HUES48 (cell line): ENCODE measurements around the gene AGPAT3.

Source experiments
- H3K27ac ChIP-seq: one replicate; pipeline ENCODE4 v1.7.0; 2013; ENCODE audit warnings: low read depth, low read length, inconsistent platforms
- H3K27me3 ChIP-seq: 2 replicates; pipeline ENCODE4 v1.6.1; 2013; ENCODE audit warnings: mild to moderate bottlenecking, low read length; ENCODE audit not compliant: control insufficient read depth, insufficient read depth
- H3K36me3 ChIP-seq: 2 replicates; pipeline ENCODE4 v1.6.1; 2013; ENCODE audit warnings: low read length; ENCODE audit not compliant: control insufficient read depth, insufficient read depth
- H3K4me1 ChIP-seq: 2 replicates; pipeline ENCODE4 v1.6.1; 2013; ENCODE audit warnings: mild to moderate bottlenecking, low read length; ENCODE audit not compliant: control insufficient read depth, insufficient read depth
- H3K4me3 ChIP-seq: 2 replicates; pipeline ENCODE4 v1.5.1; 2013; ENCODE audit warnings: mild to moderate bottlenecking, low read depth, low read length
- H3K9ac ChIP-seq: 2 replicates; pipeline ENCODE4 v1.6.1; 2013; ENCODE audit warnings: mild to moderate bottlenecking, low read depth, low read length, moderate library complexity
- H3K9me3 ChIP-seq: 2 replicates; pipeline ENCODE4 v1.6.1; 2013; ENCODE audit warnings: low read length; ENCODE audit not compliant: control insufficient read depth, insufficient read depth

The AGPAT3 gene

DNA sequence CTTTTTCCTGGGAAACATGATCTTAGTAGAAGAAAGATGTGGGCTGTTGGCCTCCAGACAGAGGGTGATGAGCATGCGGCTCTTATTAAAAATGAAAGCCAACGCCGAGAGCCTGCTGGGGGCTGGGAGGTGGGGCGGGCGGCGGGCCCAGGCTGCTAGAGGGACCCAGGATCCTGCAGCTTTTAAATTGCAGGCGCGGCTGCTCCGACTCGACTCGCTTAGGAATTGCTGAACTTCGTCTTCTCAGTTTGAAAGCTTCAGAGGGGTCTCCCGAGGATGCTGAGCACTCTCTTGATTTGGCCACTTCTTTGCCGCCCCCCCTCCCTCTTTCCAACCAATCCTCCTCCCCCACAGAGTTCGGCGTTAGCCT is 1.2 kb downstream of the AGPAT3 start:
- Histone ChIP-seq H3K27me3 (peaks cover 19% of the 10 kb centered on the region), H3K27ac (peak overlapping the region; percentile 3), H3K9me3 (no peaks in the 10 kb centered on the region), H3K36me3 (no peaks in the 10 kb centered on the region), H3K9ac (no peak overlapping the region), H3K4me1 (peaks cover 15% of the 10 kb centered on the region), H3K4me3 (peak overlapping the region; percentile 54)

DNA sequence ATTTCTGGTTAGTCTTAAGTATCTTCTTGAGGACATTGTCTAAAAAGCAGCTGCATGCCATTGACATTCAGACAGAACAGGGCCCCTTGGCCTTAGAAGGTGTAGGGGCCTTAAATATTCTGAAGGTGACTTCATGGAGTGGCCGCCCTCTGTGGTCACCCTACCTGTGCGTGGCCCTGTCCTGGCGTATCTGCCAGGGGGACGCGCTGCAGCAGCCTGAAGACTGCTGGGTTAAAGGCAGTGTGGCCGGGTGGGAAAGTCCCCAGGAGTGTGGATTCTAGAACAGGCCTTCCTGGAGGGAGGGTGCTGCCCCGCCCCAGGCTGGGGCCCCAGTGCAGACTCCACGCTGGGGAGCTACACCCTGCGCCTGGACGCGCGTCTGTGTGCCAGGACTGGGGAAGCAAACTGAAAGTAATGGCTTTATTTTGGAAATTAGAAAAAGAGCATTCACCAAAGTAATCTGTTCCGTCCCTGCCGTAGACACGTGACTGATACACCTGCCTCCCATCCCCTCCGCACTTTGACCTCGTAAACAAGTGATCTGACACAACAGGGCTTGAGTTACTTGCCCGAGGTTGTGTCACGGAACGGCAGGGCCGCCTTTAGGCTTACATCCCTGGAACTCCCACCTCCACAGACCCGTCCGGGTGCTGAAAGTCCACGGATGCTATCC is 1.8 kb downstream of the AGPAT3 start:
- H3K4me3 ChIP-seq, result peak overlapping the region; percentile 54; the same call in 1 of the 2 replicates

DNA sequence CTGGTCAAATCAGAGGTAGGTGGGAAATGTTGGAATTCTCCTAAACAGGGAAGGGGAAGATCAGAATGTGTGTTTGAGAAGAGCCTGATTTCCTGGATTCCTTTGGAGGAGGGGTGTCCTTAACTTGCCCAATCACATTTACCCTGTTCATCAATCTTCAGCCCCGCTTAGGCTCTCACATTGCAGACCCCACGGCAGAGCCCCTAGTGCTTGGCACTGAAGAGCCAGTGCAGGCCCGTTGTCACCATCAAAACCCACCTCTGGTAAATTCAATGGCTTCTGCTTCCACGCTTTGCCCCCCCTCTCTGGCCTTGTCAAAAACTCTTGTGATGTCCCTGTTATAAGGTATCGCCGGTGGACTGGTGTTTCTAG is 2.3 kb downstream of the AGPAT3 start:
- no peaks in the 10 kb centered on the region for H3K36me3 ChIP-seq
- H3K9ac ChIP-seq, result no peak overlapping the region
- H3K9me3 ChIP-seq, result no peaks in the 10 kb centered on the region
- H3K27me3 ChIP-seq, result peaks cover 19% of the 10 kb centered on the region
- H3K4me3 ChIP-seq, result no peak overlapping the region
- peaks cover 15% of the 10 kb centered on the region for H3K4me1 ChIP-seq
- H3K27ac ChIP-seq, result no peak overlapping the region

More for the DNA sequence above, 1.8 kb downstream of the AGPAT3 start:
- Histone ChIP-seq H3K27me3 (peaks cover 19% of the 10 kb centered on the region), H3K9me3 (no peaks in the 10 kb centered on the region), H3K9ac (no peak overlapping the region), H3K36me3 (no peaks in the 10 kb centered on the region), H3K4me1 (peaks cover 15% of the 10 kb centered on the region), H3K27ac (peak overlapping the region; percentile 3)

GRCh38 chr21:43867948-43868347 is 2.9 kb downstream of the AGPAT3 start:
- Histone ChIP-seq H3K4me1 (peaks cover 15% of the 10 kb centered on the region), H3K27me3 (peaks cover 19% of the 10 kb centered on the region), H3K27ac (no peak overlapping the region), H3K36me3 (no peaks in the 10 kb centered on the region), H3K9me3 (no peaks in the 10 kb centered on the region), H3K4me3 (no peak overlapping the region), H3K9ac (no peak overlapping the region)

DNA sequence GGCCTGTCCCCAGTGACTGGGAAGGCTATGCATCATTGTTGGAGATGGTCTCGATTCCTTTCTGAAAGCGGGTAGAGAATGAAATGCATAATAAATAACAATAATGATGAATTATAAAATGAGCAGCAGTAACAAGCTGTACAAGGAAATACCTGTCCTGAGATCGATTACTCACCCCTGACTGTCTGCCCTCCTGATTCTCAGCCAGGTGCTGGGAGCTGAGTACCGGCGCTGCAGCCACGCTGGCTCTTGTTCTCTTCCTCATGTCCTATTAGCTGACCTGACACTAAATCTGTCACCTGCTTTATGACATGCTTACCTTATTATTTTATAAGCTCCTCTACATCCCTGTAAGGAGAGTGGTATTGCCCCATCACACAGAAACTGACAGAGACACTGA is 3.4 kb downstream of the AGPAT3 start:
- Histone ChIP-seq H3K27ac (no peak overlapping the region), H3K4me1 (peaks cover 15% of the 10 kb centered on the region)

GRCh38 chr21:43869486-43870325 is 4.7 kb downstream of the AGPAT3 start:
- H3K27ac ChIP-seq, result no peak overlapping the region
- H3K36me3 ChIP-seq, result no peaks in the 10 kb centered on the region
- H3K27me3 ChIP-seq, result peaks cover 6% of the 10 kb centered on the region
- no peaks in the 10 kb centered on the region for H3K9me3 ChIP-seq
- H3K9ac ChIP-seq, result no peak overlapping the region
- H3K4me1 ChIP-seq, result peaks cover 15% of the 10 kb centered on the region
- no peak overlapping the region for H3K4me3 ChIP-seq

More for the DNA sequence above, 3.4 kb downstream of the AGPAT3 start:
- H3K27me3 ChIP-seq, result peaks cover 16% of the 10 kb centered on the region
- H3K4me3 ChIP-seq, result no peak overlapping the region
- no peaks in the 10 kb centered on the region for H3K36me3 ChIP-seq
- no peaks in the 10 kb centered on the region for H3K9me3 ChIP-seq
- H3K9ac ChIP-seq, result no peak overlapping the region

GRCh38 chr21:43871487-43871886 is 6.5 kb downstream of the AGPAT3 start:
- Histone ChIP-seq H3K9ac (no peak overlapping the region), H3K4me1 (peaks cover 9% of the 10 kb centered on the region), H3K36me3 (no peaks in the 10 kb centered on the region), H3K27me3 (peaks cover 4% of the 10 kb centered on the region), H3K9me3 (no peaks in the 10 kb centered on the region), H3K4me3 (no peak overlapping the region), H3K27ac (no peak overlapping the region)

DNA sequence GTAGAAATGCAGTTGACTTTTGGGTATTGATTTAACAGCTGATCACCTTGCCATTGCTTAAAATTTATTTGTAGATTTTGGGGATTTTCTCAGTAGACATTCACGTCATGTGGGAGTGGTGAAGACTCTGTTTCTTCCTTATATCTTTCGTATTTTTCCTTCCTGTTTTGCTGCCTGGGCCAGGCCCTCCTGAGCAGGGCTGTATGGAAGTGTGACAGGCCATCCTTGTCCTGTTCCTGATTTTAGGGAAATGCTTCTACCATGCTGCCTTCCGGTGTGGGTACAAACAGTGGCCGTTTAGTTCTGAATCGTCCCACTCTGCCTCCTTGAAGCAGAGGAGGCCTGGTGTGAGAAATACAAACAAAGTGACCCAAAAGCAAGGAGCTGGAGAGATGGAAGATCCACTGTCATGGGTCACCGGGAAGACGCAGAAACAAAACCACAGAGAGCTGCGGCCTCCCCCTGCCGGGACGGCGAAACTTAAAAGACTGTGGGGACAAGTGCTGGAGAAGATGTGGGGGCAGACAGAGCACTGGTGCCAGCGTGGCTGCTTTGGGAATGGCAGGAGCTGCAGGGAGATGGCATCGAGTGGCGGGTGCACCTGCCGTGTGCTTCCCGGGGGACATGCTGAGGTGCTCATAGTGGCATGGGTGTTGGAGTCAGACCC is 7.6 kb downstream of the AGPAT3 start:
- no peak overlapping the region for H3K27ac ChIP-seq
- H3K4me1 ChIP-seq, result no peaks in the 10 kb centered on the region
- H3K27me3 ChIP-seq, result no peaks in the 10 kb centered on the region
- H3K36me3 ChIP-seq, result no peaks in the 10 kb centered on the region
- H3K4me3 ChIP-seq, result no peak overlapping the region
- no peak overlapping the region for H3K9ac ChIP-seq
- no peaks in the 10 kb centered on the region for H3K9me3 ChIP-seq

- H3K36me3 ChIP-seq, result no peaks in the 10 kb centered on the region
Measured at GRCh38 chr21:43873673-43874072, 8.7 kb downstream of the AGPAT3 start.

DNA sequence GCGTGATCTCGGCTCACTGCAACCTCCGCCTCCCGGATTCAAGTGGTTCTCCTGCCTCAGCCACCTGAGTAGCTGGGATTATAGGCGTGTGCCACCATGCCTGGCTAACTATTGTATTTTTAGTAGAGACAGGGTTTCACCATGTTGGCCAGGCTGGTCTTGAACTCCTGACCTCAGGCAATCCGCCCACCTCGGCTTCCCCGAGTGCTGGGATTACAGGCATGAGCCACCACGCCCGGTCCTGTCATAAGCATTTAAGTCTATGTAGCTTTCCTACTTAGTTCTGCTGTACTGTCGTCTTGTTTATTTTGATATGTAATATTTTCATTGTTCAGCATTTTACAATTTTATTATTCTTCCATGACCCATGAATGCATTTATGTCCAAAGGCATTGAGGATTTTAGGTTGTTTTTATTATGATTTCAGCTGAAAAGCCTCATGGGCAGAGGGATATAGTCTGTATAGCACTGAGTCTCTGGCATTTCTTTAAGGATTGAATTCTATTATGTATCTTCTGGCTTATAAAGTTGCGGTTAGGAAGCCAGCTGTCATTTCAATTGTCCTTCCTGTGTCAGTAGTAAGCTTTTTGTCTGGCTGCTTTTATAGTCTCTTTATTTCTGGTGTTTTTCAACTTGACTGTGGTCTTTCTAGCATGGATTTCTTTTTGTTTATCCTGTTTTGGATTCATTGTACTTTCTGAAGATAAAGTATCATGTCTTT is 9.2 kb downstream of the AGPAT3 start:
- H3K4me3 ChIP-seq, result no peak overlapping the region
- no peaks in the 10 kb centered on the region for H3K27me3 ChIP-seq
- H3K9ac ChIP-seq, result no peak overlapping the region
- no peaks in the 10 kb centered on the region for H3K9me3 ChIP-seq
- H3K27ac ChIP-seq, result no peak overlapping the region
- no peaks in the 10 kb centered on the region for H3K4me1 ChIP-seq
- no peaks in the 10 kb centered on the region for H3K36me3 ChIP-seq

More at GRCh38 chr21:43873673-43874072, 8.7 kb downstream of the AGPAT3 start:
- no peak overlapping the region for H3K9ac ChIP-seq
- H3K4me1 ChIP-seq, result no peaks in the 10 kb centered on the region
- H3K4me3 ChIP-seq, result no peak overlapping the region
- no peaks in the 10 kb centered on the region for H3K27me3 ChIP-seq
- H3K27ac ChIP-seq, result no peak overlapping the region
- H3K9me3 ChIP-seq, result no peaks in the 10 kb centered on the region
